HG03457 (cell line): Measurements from ENCODE around the gene BLOC1S5.
A peak's percentile ranks its signal among the peaks of the same experiment; 100 is the strongest.

Source experiments
- ATAC-seq: cut with Tn5 transposase; IDR thresholded peaks from one replicate; pipeline ENCODE4 v1.9.1; 2021; ENCODE audit warnings: moderate number of reproducible peaks; ENCODE audit not compliant: unreplicated experiment

BLOC1S5 gene

DNA sequence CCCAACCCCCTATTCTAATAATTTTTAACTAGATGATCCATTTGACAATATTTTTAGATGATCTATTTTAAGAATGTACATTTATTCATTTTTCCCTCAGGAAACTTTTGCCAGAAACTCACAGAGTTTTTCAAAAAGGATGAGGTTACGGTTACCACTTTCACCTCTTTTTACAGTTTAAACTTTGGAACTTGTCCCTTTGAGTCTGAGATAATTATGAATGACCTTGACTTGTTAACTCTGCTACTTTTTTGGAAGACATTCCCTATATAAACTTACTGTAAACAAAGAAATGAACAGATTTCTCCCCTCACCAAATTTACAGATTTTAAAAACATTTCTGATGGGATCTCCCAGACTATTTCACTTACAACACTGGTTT, 18.4 kb upstream of the BLOC1S5 start:
- no peak for ATAC-seq

DNA sequence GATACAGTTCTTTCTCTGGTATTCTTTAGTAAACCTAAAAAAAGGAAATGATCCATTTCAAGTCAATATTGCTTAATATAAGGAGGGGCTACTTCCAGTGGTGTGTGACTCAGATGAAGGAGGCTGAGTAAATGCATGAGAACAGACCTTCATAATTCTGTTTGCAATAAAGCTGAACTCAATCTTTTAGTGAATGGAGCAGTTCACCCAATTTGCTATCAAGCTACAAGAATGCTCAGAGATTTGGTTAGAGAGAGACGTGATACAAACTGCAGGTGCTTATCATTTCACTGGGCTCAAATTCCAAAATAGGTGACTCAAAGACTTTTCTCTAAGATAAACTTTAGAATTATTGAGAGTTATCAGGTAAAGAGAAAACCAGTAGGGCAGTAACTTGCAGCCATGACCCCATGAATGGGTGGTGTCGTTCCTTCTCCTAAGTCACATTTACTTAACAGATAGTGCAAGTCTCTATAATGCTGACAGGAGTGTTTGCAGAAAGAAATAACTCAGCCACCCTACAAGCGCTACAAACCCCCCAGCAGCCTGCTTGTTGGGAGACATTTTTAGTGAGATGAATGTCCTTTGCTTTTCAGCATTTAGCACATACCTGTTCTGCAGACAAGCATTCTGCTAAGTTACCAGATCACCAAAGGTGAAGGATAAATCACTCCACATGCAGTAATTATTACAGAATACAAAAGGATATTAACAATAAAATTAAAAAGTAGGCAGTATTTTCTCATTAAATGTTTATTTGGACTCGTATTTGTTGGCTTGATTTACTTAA, 16.4 kb upstream of the BLOC1S5 start:
- ATAC-seq = no peak

GRCh38 chr6:8079126-8079525, 14.9 kb upstream of the BLOC1S5 start:
- ATAC-seq = no peak

GRCh38 chr6:8077991-8078390, 13.8 kb upstream of the BLOC1S5 start:
- ATAC-seq = no peak

DNA sequence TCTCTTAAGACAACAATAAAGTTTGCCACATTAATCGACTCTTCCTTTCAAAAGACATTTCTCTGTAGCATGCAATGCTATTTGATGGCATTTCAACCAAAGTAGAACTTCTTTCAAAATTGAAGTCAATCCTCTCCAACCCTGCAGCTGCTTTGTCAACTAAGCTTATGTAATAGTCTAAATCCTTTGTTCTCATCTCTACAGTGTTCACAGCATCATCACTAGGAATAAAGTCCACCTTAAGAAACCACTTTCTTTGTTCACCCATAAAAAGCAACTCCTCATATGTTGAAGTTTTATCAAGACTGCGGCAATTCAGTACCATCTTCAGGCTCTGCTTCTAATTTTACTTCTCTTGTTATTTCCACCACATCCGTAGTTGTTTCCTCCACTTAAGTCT, 11.5 kb upstream of the BLOC1S5 start:
- ATAC-seq = no peak

GRCh38 chr6:8075185-8075584, 11.0 kb upstream of the BLOC1S5 start:
- no peak for ATAC-seq

GRCh38 chr6:8074213-8074612, 10.0 kb upstream of the BLOC1S5 start:
- ATAC-seq = no peak

- no peak for ATAC-seq
These were observed 9.6 kb upstream of the BLOC1S5 start for GRCh38 chr6:8073758-8074157.

DNA sequence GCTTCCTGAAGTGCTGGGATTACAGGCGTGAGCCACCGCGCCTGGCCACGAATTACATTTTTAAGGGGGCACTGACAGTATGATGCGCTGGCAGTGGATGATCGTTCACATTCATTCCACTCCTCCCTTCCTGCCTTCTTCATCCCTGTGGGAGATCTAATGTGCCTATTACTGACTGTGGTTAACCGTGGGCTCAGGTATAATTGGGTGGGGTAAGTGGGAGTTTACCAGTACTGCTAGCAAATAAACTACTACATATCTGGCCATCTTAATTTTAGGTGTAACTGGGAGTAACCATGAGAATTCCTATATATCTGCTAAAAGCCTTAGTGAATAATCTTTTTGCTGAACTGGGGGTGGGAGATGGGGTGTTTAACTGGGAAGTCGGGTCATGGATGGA, 6.5 kb upstream of the BLOC1S5 start:
- ATAC-seq = no peak

- ATAC-seq = no peak
These were observed 5.6 kb upstream of the BLOC1S5 start for GRCh38 chr6:8069631-8070284.

DNA sequence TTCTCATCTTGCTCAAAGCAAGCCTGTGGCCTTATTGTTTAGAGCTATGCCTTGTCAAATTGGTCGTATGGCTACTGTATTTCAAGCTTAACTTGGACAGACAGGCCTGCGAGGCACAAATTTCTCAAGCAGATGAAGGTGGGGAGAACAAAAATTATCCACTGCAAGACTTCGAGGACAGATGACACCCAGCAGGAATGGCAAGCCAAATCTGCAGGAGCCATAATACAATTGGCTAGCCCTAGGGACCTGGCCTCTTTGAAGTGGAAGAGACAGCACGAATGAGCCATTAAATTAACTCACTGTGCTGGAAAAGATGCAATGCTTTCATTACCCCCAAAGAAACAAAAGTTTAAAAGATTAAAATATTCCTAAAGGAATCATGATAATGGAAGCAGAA, 5.0 kb upstream of the BLOC1S5 start:
- ATAC-seq = no peak

- ATAC-seq = no peak
These were observed 1.9 kb upstream of the BLOC1S5 start for GRCh38 chr6:8066108-8066507.

DNA sequence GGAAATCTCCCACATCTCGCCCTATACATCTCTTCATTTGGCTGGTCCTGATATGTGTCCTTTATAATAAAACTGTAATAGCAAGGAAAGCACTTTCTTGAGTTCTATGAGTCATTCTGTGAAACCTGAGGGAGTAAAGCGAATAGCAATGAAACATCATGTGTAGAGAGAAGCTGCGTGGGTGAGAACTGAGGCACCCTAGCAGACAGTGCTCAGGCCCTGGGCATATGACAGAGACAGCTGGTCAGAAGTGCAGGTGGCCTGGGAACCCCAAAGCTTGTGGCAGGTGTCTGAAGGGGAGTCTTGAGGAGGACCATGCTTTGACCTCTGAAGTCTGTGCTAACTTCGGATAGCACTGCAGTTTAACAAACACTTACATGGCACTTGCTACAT, 1.3 kb upstream of the BLOC1S5 start:
- ATAC-seq = peak; percentile 35

DNA sequence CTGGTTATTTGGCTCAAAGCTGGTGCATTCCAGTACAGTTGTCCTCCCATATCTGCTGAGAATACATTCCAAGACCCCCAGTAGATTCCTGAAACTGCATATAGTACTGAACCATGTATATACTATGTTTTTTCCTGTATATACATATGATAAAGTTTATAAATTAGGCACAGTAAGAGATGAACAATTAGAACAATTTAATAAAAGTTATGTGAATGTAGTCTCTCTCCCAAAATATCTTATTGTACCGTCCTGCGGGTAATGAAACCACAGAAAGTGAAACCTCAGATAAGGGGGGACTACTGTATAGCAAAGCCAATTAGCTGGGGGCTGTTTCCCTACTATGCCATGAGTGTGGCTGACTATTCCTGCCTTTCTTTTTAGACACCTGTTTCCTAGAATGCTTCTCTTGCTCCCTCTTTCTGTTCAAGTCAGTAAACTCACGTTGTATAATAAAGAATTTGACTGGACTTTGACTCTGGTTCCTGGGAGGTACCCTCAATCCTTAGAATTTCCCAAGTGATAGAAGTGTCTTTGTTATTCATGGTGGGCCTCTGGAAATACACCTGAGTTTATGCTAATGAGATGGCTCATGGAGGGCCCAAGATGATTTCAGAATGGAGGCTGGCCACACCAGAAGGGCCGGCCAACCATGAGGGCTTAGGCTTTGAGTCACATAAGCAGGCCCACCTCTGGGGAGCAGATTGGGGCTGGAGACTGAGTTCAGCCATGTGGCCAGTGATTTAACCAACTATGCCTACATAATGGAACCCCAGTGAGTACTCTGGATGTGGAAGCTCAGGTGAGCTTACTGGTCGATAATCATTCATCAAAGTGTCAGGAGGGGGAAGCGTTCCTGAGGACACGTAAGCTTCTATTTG, 689 bp upstream of the BLOC1S5 start:
- no peak for ATAC-seq

DNA sequence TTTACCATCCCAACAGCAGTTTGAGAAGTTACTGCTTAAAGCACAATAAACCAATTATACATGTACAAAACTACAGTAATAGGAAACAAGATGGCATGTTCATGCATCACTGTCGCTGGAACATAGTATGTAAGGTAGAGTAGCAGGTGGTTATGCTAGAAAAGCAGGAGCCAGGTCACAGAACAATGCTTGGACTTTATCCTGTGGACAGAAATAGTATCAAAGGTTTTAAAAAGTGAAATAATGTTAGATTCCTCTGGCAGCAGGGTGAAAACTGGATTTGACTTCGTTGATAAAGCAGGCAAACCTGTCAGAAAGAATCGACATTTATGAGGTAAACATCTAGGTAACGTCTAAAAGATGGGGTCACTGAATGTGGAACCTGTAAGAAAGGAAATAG, 2.5 kb downstream of the BLOC1S5 start:
- ATAC-seq = no peak

- no peak for ATAC-seq
These were observed 3.8 kb downstream of the BLOC1S5 start for GRCh38 chr6:8060346-8060745.

GRCh38 chr6:8059129-8059528, 5.1 kb downstream of the BLOC1S5 start:
- no peak for ATAC-seq

- ATAC-seq = no peak
These were observed 6.4 kb downstream of the BLOC1S5 start for GRCh38 chr6:8057793-8058192.

DNA sequence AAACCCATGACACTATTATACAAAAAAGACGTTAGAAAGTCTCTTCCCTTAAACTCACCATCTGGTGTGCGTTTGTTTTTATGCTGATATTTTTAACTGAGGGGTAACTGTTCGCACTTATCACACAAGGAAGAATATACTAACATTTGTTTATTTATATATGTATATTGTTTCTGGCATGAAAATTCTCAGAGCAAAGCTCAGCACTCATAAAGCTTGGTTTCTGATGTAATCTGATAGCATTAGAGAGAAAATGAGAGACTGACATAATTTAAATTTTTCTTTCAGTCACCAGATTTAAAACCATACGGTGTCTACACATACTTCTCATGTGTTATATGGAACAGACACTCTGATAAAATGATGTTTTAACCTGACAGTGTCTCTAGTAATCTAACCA, 6.9 kb downstream of the BLOC1S5 start:
- ATAC-seq = no peak

DNA sequence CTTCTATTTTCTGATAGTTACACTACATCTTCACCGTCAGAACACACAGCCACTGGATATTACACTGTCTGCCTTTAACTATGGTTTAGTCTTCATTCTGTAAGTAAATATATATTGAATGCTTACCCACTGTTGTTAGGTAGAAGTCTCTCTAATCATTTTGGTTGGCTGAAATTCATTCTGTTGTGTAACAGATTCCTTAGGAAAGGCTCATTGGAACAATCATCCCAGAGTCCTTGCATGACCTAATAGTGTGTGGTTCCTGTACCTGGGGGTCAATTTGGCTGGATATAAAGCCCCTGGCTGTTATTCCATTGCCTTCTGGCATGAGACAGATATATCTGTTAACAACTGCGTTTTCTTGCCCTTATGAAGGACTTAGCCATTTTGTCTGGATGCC, 9.9 kb downstream of the BLOC1S5 start:
- ATAC-seq = no peak

- ATAC-seq = no peak
These were observed 16.5 kb downstream of the BLOC1S5 start for GRCh38 chr6:8047541-8048292.
